ENCODE data around the gene PCMTD2.
"Not testable (repeated sequence)": the region's sequence is repeated elsewhere in the genome, so short reads cannot be mapped to it uniquely, and the experiment has no call there.

Gene PCMTD2

DNA sequence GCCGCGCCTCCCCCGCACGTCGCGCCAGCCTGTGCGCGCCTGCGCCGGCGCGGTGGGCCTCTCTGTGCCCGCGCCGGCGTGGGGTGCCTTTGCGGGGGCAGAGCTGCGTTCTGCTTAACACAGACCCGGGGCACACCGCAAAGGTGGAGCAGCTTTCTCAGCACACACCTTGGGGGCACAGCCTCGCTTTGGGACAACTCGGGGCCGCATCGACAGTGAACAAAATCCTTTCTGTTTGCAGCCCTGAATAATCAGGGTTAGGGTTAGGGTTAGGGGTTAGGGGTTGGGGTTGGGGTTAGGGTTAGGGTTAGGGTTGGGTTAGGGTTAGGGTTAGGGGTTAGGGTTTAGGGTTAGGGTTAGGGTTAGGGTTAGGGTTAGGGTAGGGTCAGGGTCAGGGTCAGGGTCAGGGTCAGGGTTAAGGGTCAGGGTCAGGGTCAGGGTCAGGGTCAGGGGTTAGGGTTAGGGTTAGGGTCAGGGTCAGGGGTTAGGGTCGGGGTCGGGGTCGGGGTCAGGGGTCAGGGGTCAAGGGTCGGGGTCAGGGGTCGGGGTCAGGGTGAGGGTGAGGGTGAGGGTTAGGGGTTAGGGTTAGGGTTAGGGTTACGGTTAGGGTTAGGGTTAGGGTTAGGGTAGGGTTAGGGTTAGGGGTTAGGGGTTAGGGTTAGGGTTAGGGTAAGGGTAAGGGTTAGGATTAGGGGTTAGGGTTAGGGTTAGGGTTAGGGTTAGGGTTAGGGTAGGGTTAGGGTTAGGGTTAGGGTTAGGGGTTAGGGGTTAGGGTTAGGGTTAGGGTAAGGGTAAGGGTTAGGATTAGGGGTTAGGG, 31.1 kb downstream of the PCMTD2 start:
- DNase-seq (ENCODE audit: low read depth in 2 of 2): not testable (repeated sequence)

DNA sequence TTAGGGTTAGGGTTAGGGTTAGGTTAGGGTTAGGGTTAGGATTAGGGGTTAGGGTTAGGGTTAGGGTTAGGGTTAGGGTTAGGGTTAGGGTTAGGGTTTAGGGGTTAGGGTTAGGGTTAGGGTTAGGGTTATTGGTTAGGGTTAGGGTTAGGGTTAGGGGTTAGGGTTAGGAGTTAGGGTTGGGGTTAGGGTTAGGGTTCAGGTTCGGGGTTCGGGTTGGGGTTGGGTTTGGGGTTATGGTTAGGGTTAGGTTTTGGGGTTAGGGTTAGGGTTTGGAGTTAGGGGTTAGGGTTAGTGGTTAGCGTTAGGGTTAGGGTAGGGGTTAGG, 31.7 kb downstream of the PCMTD2 start:
- DNase-seq (ENCODE audit: low read depth in 2 of 2): not testable (repeated sequence)

DNA sequence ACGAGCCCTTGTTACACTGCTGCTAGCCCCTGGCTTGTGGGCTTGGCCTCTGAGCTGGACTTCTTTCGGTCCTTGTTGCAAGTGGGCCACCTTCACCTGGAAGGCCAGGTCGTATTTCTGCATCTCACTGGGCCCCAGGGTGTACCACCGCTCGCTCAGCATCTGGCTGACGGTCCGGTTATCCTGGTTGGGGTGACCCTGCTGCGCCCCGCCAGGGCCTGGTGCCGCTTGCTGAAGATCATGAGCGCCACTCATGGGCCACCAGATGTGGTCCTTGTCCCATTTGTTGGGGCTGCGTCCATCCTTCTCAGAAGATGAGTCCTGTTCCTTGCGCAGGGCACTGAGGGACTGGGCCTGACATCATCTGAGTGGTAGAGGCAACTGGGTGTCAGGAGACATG, 36.6 kb downstream of the PCMTD2 start:
- not testable (repeated sequence) for DNase-seq (ENCODE audit: low read depth in 2 of 2)

DNA sequence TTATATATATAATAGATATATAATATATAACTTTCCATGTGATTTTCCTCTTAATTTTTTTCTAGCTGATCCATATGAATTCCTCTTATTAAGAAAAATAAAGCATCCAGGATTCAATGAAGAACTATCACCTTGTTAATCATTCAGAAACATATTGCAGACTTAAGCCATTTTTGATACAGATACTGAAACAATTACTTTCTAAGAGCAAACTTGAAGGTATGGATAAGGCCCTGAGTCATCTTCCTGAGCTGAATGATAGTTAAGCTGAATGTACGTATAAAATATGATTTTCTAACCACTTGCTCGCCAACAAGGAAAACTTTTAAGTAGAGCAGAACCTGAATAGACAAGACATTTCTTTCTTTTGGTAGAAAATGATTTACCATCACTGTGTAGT, 47.5 kb downstream of the PCMTD2 start:
- not testable (repeated sequence) for DNase-seq (ENCODE audit: low read depth in 2 of 2)

DNA sequence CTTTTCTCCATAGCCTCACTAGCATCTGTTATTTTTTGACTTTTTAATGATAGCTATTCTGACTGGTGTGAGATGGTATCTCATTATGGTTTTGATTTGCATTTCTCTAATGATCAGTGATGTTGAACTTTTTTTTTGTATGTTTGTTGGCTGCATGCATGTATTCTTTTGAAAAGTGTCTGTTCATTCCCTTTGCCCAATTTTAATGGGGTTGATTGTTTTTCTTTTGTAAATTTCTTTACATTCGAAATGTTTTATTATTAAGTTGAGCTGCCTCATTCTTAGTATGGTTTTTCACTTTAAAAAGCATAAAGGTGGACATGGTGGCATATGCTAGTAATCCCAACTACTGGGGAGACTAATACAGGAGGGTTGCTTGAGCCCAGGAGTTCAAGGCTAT, 58.2 kb downstream of the PCMTD2 start:
- DNase-seq (ENCODE audit: low read depth in 2 of 2): not testable (repeated sequence)

DNA sequence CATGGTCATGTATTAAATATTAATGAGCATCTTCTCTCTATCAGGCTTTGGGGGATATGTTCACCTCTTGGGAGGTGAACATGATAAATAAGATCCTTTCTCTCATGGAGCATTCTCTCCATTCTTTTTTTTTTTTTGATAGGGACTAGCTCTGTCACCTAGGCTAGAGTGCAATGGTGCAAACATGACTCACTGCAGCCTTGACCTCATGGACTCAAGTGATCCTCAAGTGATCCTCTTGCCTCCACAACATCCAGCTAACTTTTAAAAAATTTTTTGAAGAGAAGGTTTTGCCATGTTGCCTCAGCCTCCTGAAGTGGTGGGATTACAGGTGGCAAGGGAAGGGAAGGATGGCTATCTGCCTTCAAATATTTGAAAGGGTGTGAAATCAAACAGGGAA, 59.8 kb downstream of the PCMTD2 start:
- DNase-seq (ENCODE audit: low read depth in 2 of 2): not testable (repeated sequence)

DNA sequence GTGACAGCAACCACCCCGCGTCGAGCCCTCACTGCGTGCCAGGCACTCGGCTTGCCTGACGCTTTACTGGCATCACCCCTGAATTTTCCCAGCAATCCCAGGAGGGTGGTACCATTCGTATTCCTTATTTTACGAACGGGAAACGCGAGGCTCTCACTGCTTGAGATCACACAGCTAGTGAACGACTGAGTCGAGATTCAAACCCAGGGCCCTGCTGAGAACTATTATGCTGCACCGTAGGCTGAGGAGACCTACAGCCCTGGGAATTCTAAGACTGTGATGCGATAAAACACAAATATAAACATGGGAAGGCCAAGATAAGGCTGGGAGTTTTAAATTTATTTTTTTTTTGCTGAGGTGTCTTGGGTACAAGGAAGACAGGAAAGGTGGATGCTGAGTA, 60.3 kb downstream of the PCMTD2 start:
- DNase-seq (ENCODE audit: low read depth in 2 of 2): not testable (repeated sequence)

DNA sequence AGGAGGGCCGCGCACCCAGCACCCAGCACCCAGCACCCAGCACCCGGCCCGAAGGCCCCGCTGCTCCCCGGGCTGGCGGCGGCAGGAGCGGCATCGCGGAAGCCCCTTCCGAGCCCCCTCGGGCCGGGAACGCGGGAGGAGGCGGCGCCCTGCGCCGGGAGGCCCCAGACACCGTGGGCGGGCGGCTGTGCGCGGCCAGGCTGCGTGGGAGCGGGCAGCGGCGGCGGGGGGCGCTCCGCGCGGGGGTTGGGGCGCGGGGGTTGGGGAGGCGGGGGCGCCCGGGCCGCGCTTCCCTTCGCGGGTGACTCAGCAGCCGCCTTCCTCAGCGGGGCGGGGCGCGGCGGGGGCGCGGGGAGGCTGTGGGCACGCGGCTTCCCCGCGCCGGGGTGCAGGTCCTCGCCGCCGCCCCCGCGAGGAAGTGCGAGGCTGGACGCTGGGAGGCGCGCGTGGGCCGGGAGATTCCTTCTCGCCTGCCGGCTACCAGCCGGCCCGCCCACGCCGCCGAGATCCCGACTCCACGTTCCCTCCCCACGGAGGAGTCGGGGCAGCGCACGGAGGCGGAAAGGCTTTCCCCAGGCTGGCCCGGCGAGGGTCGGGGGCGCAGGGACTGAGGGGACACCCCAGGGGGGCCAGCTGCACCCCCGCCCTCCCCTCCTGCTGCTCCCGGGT, 61.0 kb downstream of the PCMTD2 start:
- not testable (repeated sequence) for DNase-seq (ENCODE audit: low read depth in 2 of 2)

DNA sequence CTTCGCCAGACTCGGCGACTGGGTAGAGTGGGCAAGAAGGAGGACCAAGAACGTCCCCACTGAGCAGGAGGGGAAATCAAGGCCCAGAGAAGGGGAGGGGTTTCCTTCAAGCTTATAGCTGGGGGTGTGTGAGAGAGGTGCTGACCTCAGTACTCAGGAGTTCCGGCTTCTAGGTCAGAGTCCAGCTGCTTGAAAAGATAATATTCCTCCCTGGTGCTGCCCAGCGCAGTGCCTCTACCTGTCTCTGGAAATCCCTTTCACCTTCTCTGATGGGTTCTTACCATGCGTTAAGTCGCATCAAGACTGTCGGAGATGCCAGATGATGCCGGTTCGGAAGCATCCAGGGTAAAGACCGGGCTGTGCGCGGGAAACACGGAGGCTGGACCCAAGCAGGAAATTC, 61.8 kb downstream of the PCMTD2 start:
- not testable (repeated sequence) for DNase-seq (ENCODE audit: low read depth in 2 of 2)

DNA sequence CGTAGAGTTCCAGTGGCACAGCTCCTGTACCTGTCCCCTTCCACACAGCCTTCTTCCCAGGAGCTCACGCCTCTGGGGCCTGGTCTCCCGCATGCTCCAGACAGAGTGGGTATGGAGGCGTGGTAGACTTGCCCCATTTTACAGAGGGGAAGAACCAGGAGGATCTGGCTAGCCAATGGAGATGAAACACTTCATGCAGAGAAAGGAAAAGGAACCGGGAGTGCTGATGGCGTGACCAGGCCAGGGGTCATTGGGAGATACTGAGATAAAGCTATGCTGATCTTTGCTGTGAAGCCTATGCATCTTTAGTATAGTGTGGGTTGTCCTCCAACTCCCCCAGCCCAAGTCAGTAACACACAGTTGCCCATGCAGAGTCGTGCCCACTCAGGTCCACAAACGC, 62.5 kb downstream of the PCMTD2 start:
- not testable (repeated sequence) for DNase-seq (ENCODE audit: low read depth in 2 of 2)

DNA sequence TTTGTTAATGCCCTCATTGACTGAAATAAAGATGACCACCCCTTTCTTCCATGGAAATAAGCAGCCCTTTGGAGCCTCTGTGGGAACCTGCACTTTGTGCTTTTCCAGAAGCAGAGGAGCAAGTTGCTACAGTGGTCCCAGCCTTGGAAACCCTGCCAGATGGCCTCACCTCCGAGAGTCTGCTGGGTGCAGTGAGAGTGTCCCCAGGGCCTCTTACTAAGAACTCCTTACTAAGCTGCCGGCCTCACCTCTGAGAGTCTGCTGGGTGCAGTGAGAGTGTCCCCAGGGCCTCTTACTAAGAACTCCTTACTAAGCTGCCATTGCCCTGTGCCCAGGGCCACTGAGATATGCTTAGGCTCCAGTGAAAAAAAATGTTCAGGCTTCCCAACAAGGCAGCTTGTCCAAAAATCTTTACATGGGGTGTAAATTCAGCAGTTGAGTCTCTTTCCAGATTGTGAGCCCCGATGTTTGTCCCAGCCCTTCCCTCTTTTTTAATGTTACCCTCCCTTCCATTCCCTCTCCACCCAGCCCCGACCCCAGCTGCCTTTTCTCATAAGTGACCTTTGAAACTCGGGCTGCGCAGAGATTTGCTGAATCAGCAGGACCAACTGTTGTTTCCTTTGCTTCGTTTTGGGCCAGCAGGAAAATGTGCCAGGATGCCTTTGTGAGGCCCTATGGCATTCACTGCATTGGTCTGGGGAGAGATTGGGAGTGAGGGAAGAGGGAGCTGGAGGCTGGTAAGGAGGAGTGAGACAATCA, 66.7 kb downstream of the PCMTD2 start:
- not testable (repeated sequence) for DNase-seq (ENCODE audit: low read depth in 2 of 2)
